ENCODE data around the gene FRMD3. TPM values are rescaled to one million over a fixed set of nuclear protein-coding genes. Genes with fewer than 3 reads are reported as not detected.

FRMD3 gene
- polyA plus RNA-seq, 1 donor from 2014 or later, result 13.0 TPM

GRCh38 chr9:83247732-83248131, 290.5 kb downstream of the FRMD3 start:
- Histone ChIP-seq H3F3A (ENCODE audit: insufficient read depth, low read length, poor library complexity, severe bottlenecking) (no peaks in the 10 kb centered on the region), H3K36me3 (ENCODE audit: insufficient read depth, low read length) (no peaks in the 10 kb centered on the region), H3K27me3 (ENCODE audit: insufficient read depth, low read depth, low read length) (no peaks in the 10 kb centered on the region), H2AFZ (ENCODE audit: low read depth, low read length) (no peak overlapping the region), H3K9me2 (ENCODE audit: insufficient read depth, low read length) (no peaks in the 10 kb centered on the region), H3K9ac (ENCODE audit: low read length) (no peak overlapping the region), H3K4me3 (ENCODE audit: low read length) (no peak overlapping the region), H3K4me2 (ENCODE audit: low read length) (no peak overlapping the region), H4K20me1 (ENCODE audit: insufficient read depth) (no peaks in the 10 kb centered on the region), H3K27ac (ENCODE audit: low read length) (no peak overlapping the region), H3K79me2 (replicated peaks; ENCODE audit: insufficient read depth, low read length) (no peaks in the 10 kb centered on the region), H3K9me3 (ENCODE audit: low read length) (no peaks in the 10 kb centered on the region)
- TF ChIP-seq REST (IDR thresholded peaks at IDR 0.05; ENCODE audit: borderline replicate concordance), result no peak
- no peak for TF ChIP-seq TAF1 (IDR thresholded peaks at IDR 0.05; ENCODE audit: low read depth)
- TF ChIP-seq POLR2AphosphoS5 (IDR thresholded peaks at IDR 0.05), result no peak
- no peak for TF ChIP-seq MXI1 (conservative IDR thresholded peaks at IDR 0.05; ENCODE audit: poor library complexity, severe bottlenecking)
- TF ChIP-seq EP300 (conservative IDR thresholded peaks at IDR 0.05; ENCODE audit: poor library complexity, severe bottlenecking), result no peak
- TF ChIP-seq EZH2 (IDR thresholded peaks at IDR 0.05; ENCODE audit: borderline replicate concordance, insufficient read depth, low read length, poor library complexity, severe bottlenecking), result no peak
- no peak for TF ChIP-seq SMC3 (conservative IDR thresholded peaks at IDR 0.05; ENCODE audit: poor library complexity)
- TF ChIP-seq RAD21 (conservative IDR thresholded peaks at IDR 0.05), result no peak

GRCh38 chr9:83245979-83246659, 292.1 kb downstream of the FRMD3 start:
- no peak overlapping the region for H3K9ac ChIP-seq (ENCODE audit: low read length)
- H3K9me2 ChIP-seq (ENCODE audit: insufficient read depth, low read length), result no peaks in the 10 kb centered on the region
- H3K36me3 ChIP-seq (ENCODE audit: insufficient read depth, low read length), result no peaks in the 10 kb centered on the region
- H3K27me3 ChIP-seq (ENCODE audit: insufficient read depth, low read depth, low read length), result no peaks in the 10 kb centered on the region
- no peaks in the 10 kb centered on the region for H4K20me1 ChIP-seq (ENCODE audit: insufficient read depth)
- H3K4me2 ChIP-seq (ENCODE audit: low read length), result no peak overlapping the region
- TF ChIP-seq CTCF (IDR thresholded peaks at IDR 0.05; ENCODE audit: poor library complexity, severe bottlenecking) (no peak), EP300 (conservative IDR thresholded peaks at IDR 0.05; ENCODE audit: poor library complexity, severe bottlenecking) (no peak)
- H3K27ac ChIP-seq (ENCODE audit: low read length), result no peak overlapping the region
- H3K79me2 ChIP-seq (replicated peaks; ENCODE audit: insufficient read depth, low read length), result no peaks in the 10 kb centered on the region
- H2AFZ ChIP-seq (ENCODE audit: low read depth, low read length), result no peak overlapping the region
- H3K4me3 ChIP-seq (ENCODE audit: low read length), result no peak overlapping the region
- H3K9me3 ChIP-seq (ENCODE audit: low read length), result no peaks in the 10 kb centered on the region
- no peaks in the 10 kb centered on the region for H3F3A ChIP-seq (ENCODE audit: insufficient read depth, low read length, poor library complexity, severe bottlenecking)

All from neural cell (in vitro differentiated cells).